Measurements from ENCODE around the gene SRCAP. TPM values are rescaled to one million over a fixed set of nuclear protein-coding genes. Genes with fewer than 3 reads are reported as not detected.

SRCAP gene
- total RNA-seq, 1 donor from 2014 or later = 47.8 TPM

DNA sequence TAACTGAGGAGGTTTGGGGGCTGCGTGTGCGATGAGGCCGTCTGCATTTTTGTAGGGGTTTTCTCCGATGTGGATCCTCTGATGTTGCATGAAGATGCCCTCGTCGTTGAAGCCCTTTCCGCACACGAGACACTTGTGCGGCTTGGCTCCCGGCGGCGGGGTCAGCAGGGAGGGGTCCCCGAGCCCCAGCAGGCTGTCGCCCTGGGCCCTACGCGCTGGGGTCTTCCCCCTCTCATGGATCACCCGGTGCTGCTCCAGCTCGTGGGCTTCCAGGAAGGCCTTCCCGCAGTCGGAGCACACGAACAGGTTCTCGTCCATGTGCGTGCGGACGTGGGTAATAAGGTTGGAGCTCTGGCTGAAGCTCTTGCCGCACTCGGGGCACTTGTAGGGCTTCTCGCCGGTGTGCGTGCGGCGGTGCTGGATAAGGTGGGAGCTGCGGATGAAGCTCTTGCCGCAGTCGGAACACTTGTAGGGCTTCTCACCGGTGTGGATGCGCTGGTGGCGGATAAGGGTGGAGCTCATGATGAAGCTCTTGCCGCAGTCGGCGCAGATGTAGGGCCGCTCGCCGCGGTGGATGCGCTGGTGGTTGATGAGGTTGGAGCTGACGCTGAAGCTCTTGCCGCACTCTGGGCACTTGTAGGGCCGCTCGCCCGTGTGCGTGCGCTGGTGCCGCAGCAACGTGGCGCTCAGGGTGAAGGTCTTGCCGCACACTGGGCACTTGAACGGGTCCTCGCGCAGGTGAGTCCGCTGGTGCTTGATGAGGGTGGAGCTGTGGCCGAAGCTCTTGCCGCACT is 83.7 kb downstream of the SRCAP start:
- no peak for DNase-seq (ENCODE audit: low spot score)
- intact Hi-C loops (cut with DNase I) = no loop called here

DNA sequence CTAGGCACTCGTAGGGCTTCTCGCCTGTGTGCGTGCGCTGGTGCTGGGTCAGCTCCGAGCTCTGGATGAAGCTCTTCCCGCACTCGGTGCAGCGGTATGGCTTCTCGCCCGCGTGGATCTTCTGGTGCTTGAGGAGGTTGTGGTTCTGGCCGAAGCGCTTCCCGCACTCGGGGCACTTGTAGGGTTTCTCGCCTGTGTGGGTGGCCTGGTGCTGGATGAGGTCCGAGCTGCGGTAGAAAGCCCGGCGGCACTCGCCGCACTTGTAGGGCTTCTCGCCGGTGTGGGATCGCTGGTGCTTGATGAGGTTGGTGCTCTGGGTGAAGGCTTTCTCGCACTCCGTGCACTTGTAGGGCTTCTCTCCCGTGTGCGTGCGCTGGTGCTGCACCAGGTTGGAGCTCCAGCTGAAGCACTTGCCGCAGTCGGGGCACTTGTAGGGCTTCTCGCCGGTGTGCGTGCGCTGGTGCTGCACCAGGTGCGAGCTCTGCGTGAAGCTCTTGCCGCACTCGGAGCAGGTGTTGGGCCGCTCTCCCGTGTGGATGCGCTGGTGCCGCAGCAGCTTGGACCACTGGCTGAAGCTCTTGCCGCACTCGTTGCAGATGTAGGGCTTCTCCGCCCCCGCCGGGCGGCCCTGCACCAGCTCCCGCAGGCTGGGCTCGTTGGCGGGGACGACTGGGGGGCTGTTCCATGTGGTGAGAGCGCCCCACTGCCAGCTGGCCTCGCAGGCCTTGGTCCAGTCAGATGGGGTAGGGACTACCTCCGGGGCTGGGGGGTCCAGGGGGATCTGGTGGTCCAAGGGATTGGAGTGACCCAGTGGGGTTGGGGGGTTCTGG is 84.5 kb downstream of the SRCAP start:
- intact Hi-C loops (cut with DNase I) = no loop called here
- DNase-seq (ENCODE audit: low spot score) = no peak

- no peak for DNase-seq (ENCODE audit: low spot score)
- intact Hi-C loops (cut with DNase I) = no loop called here
Observed at GRCh38 chr16:30784215-30784614, 85.2 kb downstream of the SRCAP start.

DNA sequence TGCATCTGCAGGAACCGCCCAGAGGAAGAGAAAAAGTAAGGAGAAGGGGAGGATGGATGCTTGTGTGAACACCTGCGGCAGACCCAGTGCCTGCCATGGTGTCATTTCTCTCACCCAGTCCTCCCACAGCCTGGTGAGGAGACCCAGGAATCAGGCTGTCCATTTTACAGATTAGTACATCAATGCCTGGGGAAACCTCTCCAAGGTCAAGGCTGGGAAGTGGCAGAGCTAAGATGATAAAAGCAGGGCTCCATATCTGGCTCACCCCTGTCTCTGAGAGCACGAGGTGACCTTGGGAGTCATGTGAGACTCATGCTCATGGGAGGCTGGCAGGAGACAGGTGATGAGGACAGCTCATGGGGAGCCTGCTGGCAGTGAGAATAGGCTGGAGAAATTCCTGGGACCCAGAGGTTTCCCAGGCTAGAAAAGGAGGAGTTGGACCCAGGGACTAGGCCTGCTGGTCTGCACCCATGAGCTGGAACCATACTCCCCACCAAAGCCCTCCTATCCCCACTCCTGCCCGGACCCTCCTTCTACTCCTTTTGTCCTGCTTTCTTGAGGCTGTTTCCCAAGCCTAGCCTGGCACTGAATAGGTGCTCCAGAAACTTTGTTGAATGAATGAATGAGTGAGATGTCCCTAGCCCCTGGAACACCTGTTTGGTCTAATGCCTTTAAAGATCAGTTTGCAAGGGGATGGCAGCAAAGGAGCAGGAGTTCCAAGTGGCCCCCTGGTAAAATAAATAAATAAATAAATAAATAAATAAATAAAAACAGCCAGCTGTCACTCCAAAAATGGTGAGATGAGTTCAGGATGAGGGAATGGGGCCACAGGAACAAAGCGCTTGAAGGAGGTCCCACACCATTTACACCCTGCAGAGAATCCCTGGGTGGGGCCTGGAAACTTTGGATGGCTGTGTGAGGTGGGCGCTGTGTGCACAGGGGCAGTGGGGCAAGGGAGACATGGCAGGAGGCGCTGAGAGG is 86.4 kb downstream of the SRCAP start:
- intact Hi-C loops (cut with DNase I) = loop anchor here (5.0 kb wide), 2 partner anchors 107 to 137 kb away; partner anchors contain the start of genes BCL7C and FBXL19
- no peak for DNase-seq (ENCODE audit: low spot score)

GRCh38 chr16:30786115-30786935 is 87.4 kb downstream of the SRCAP start:
- DNase-seq (ENCODE audit: low spot score) = no peak
- intact Hi-C loops (cut with DNase I) = loop anchor here (5.0 kb wide), 2 partner anchors 106 to 136 kb away; partner anchors contain the start of genes BCL7C and FBXL19

DNA sequence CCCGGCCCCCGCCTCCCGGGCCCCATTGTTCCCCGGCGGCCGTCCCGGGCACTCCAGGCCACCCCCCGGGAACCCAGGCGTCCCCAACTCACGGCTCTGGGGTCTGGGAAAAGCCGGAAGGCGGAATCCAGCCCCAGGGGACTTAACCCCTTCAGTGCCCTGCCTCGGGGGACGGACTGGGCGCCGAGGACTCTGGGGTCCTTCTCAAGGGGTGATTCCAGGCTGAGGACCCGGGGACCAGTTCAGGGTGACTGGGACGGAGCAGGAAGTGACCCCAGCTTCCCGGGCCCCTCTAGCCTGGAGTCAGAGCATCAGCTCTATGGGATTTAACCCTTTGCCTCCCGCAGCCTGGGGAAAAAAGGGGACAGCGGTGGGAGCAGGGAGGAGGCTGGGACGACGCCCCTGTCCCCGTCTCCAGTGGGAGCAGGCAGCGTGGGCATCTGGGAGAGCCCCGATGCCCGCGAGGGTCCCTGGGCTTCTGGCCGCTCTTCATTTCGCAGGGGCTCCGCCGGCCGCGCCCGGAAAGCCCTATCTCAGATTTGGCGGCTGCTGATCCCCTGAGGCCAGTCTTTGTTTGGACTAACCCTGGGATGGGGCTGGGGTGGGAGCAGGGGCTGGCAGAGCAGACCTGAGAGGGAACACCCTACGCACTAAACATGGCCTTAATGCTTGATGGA is 88.1 kb downstream of the SRCAP start, which contains the start of gene ZNF629:
ZNF629 (minus strand) TSS at position 270 of the 677 bp plus-strand sequence. CDS start 2,723 bp downstream, outside the sequence.
- intact Hi-C loops (cut with DNase I) = loop anchor here (1.0 to 5.0 kb wide), 3 partner anchors 18 to 135 kb away; partner anchors contain the start of genes BCL7C and FBXL19
- peak; percentile 82 for DNase-seq (ENCODE audit: low spot score)

GRCh38 chr16:30787613-30788378 is 88.8 kb downstream of the SRCAP start:
- intact Hi-C loops (cut with DNase I) = loop anchor here (1.0 to 5.0 kb wide), 3 partner anchors 18 to 135 kb away; partner anchors contain the start of genes BCL7C and FBXL19
- DNase-seq (ENCODE audit: low spot score) = no peak

Other genes with a start within 250 kb of the SRCAP start
- 2.9 TPM for gene ITGAL, start 226.4 kb upstream of the SRCAP start, total RNA-seq
- gene ZNF768, start 172.6 kb upstream of the SRCAP start, total RNA-seq = 49.8 TPM
- 13.7 TPM for gene ZNF747, start 164.3 kb upstream of the SRCAP start, total RNA-seq
- 11.4 TPM for gene ZNF764, start 140.8 kb upstream of the SRCAP start, total RNA-seq
- 12.1 TPM for gene ZNF688, start 127.5 kb upstream of the SRCAP start, total RNA-seq
- gene ZNF785, start 113.5 kb upstream of the SRCAP start, total RNA-seq = 6.7 TPM
- gene ZNF689, start 88.8 kb upstream of the SRCAP start, total RNA-seq = 4.9 TPM
- 21.1 TPM for gene PRR14, start 48.2 kb upstream of the SRCAP start, total RNA-seq
- gene FBRS, start 40.7 kb upstream of the SRCAP start, total RNA-seq = 33.2 TPM
- 13.2 TPM for gene PHKG2, start 49.3 kb downstream of the SRCAP start, total RNA-seq
- 1.0 TPM for gene CFAP119, start 62.9 kb downstream of the SRCAP start, total RNA-seq
- gene RNF40, start 63.2 kb downstream of the SRCAP start, total RNA-seq = 47.9 TPM
- gene ZNF629, start 88.0 kb downstream of the SRCAP start, total RNA-seq = 22.7 TPM
- 27.6 TPM for gene BCL7C, start 194.9 kb downstream of the SRCAP start, total RNA-seq
- gene CTF1, start 197.4 kb downstream of the SRCAP start, total RNA-seq = 17.7 TPM
- gene FBXL19, start 224.4 kb downstream of the SRCAP start, total RNA-seq = 8.0 TPM
- gene ORAI3, start 249.9 kb downstream of the SRCAP start, total RNA-seq = 9.5 TPM